WTC11 (cell line): ENCODE data around the gene EPSTI1. TPM values are rescaled to one million over a fixed set of nuclear protein-coding genes. Genes with fewer than 3 reads are reported as not detected.

Experiments
- ATAC-seq: fragments of 200-7000 bp; cut with Tn5 transposase; 2 replicates; pipeline ENCODE4 v1.10.0; 2021; ENCODE audit warnings: mild to moderate bottlenecking, moderate library complexity
- CTCF ChIA-PET: fragments of 300-600 bp; sonication (Branson Sonifier 250); formaldehyde crosslinking; loops from one replicate; lab custom pipeline; 2021; ENCODE audit warnings: antibody characterized with exemption; lab: Charles Lee
- POLR2A ChIA-PET: fragments of 350-600 bp; sonication (Branson Sonifier 250); formaldehyde crosslinking; loops from one replicate; lab custom pipeline; 2021; ENCODE audit warnings: antibody characterized with exemption; lab: Charles Lee
- DNase-seq: peaks from one replicate; pipeline ENCODE4 v3.0.0; 2021; ENCODE audit warnings: low spot score
- H3K27ac Mint-ChIP-seq: 2 replicates; pipeline ENCODE4 v1.8.0; 2021; ENCODE audit warnings: mixed read lengths
- H3K27me3 Mint-ChIP-seq: 2 replicates; pipeline ENCODE4 v1.8.0; 2021; ENCODE audit warnings: low read depth, mild to moderate bottlenecking, moderate library complexity, mixed read lengths
- H3K36me3 Mint-ChIP-seq: 2 replicates; pipeline ENCODE4 v1.8.0; 2021; ENCODE audit warnings: mixed read lengths
- H3K4me1 Mint-ChIP-seq: 2 replicates; pipeline ENCODE4 v1.8.0; 2022; ENCODE audit warnings: mixed read lengths
- H3K4me3 Mint-ChIP-seq: 2 replicates; pipeline ENCODE4 v1.8.0; 2021; ENCODE audit warnings: mild to moderate bottlenecking, moderate library complexity, mixed read lengths
- H3K9me3 Mint-ChIP-seq: 2 replicates; pipeline ENCODE4 v1.8.0; 2021; ENCODE audit warnings: mixed read lengths
- AFF4 ChIP-seq: sonication (generic); formaldehyde crosslinking; IDR thresholded peaks from 2 replicates; pipeline ENCODE4 v1.8.1; 2023; ENCODE audit warnings: mild to moderate bottlenecking, missing genetic modification reagents, borderline replicate concordance
- CBFB ChIP-seq: sonication (generic); formaldehyde crosslinking; IDR thresholded peaks from 2 replicates; pipeline ENCODE4 v1.8.1; 2022; ENCODE audit warnings: mild to moderate bottlenecking, low read depth, missing genetic modification reagents
- GRHL2 ChIP-seq: fragments of 250-450 bp; sonication (Bioruptor Pico); IDR thresholded peaks from 2 replicates; pipeline ENCODE4 v1.8.0; 2022; ENCODE audit warnings: mild to moderate bottlenecking, moderate library complexity; ENCODE audit not compliant: insufficient replicate concordance, severe bottlenecking
- JUN ChIP-seq: sonication (generic); formaldehyde crosslinking; IDR thresholded peaks from 2 replicates; pipeline ENCODE4 v1.8.0; 2023; ENCODE audit warnings: mild to moderate bottlenecking, missing genetic modification reagents
- MAX ChIP-seq: sonication (generic); formaldehyde crosslinking; IDR thresholded peaks from 2 replicates; pipeline ENCODE4 v1.8.0; 2022; ENCODE audit warnings: mild to moderate bottlenecking, missing genetic modification reagents
- NFE2L1 ChIP-seq: sonication (generic); formaldehyde crosslinking; IDR thresholded peaks from 2 replicates; pipeline ENCODE4 v1.8.1; 2023; ENCODE audit warnings: missing genetic modification reagents
- NR1H2 ChIP-seq: sonication (generic); formaldehyde crosslinking; IDR thresholded peaks from 2 replicates; pipeline ENCODE4 v1.9.0; 2021; ENCODE audit warnings: mild to moderate bottlenecking, moderate library complexity, missing genetic modification reagents
- NR2C2 ChIP-seq: sonication (generic); formaldehyde crosslinking; IDR thresholded peaks from 2 replicates; pipeline ENCODE4 v1.8.0; 2022; ENCODE audit warnings: mild to moderate bottlenecking, missing genetic modification reagents
- STAT6 ChIP-seq: sonication (generic); formaldehyde crosslinking; conservative IDR thresholded peaks from 2 replicates; pipeline ENCODE4 v1.8.1; 2023; ENCODE audit warnings: mild to moderate bottlenecking, low read depth, missing genetic modification reagents, moderate library complexity
- TCF7 ChIP-seq: sonication (generic); formaldehyde crosslinking; IDR thresholded peaks from 2 replicates; pipeline ENCODE4 v1.8.0; 2022; ENCODE audit warnings: mild to moderate bottlenecking, low read depth, missing genetic modification reagents, moderate library complexity
- USF2 ChIP-seq: sonication (generic); formaldehyde crosslinking; IDR thresholded peaks from 2 replicates; pipeline ENCODE4 v1.8.1; 2023; ENCODE audit warnings: mild to moderate bottlenecking, missing genetic modification reagents, moderate library complexity
- ZBTB21 ChIP-seq: sonication (generic); formaldehyde crosslinking; IDR thresholded peaks from 2 replicates; pipeline ENCODE4 v1.8.1; 2023; ENCODE audit warnings: mild to moderate bottlenecking, missing genetic modification reagents, borderline replicate concordance
- ZBTB43 ChIP-seq: sonication (generic); formaldehyde crosslinking; IDR thresholded peaks from 2 replicates; pipeline ENCODE4 v1.8.1; 2023; ENCODE audit warnings: mild to moderate bottlenecking, missing genetic modification reagents
- ZNF121 ChIP-seq: sonication (generic); formaldehyde crosslinking; IDR thresholded peaks from 2 replicates; pipeline ENCODE4 v1.8.0; 2023; ENCODE audit warnings: missing genetic modification reagents
- ZNF232 ChIP-seq: sonication (generic); formaldehyde crosslinking; IDR thresholded peaks from 2 replicates; pipeline ENCODE4 v1.8.0; 2022; ENCODE audit warnings: mild to moderate bottlenecking, missing genetic modification reagents
- ZNF317 ChIP-seq: sonication (generic); formaldehyde crosslinking; IDR thresholded peaks from 2 replicates; pipeline ENCODE4 v1.8.1; 2023; ENCODE audit warnings: low read depth, mild to moderate bottlenecking, moderate library complexity, missing genetic modification reagents, borderline replicate concordance
- ZNF396 ChIP-seq: fragments of 250-450 bp; sonication (Bioruptor Pico); IDR thresholded peaks from 2 replicates; pipeline ENCODE4 v1.8.0; 2021; ENCODE audit warnings: mild to moderate bottlenecking, moderate library complexity, borderline replicate concordance
- ZNF416 ChIP-seq: fragments of 250-450 bp; sonication (Bioruptor Pico); IDR thresholded peaks from 2 replicates; pipeline ENCODE4 v1.9.0; 2021; ENCODE audit warnings: mild to moderate bottlenecking, inconsistent platforms
- ZNF671 ChIP-seq: fragments of 250-450 bp; sonication (Bioruptor Pico); IDR thresholded peaks from 2 replicates; pipeline ENCODE4 v1.8.0; 2021; ENCODE audit warnings: mild to moderate bottlenecking
- total RNA-seq: library from RNA; stranded (reverse); gene quantifications from 3 replicates; pipeline ENCODE4 v1.2.3, GENCODE V29; 2021

The EPSTI1 gene
- total RNA-seq, 1 experiment from 2014 or later = 2.1 TPM

GRCh38 chr13:42883142-42883541, 108.9 kb downstream of the EPSTI1 start (continued):
- TF ChIP-seq STAT6 (CRISPR knock-in tag) = no peak
- TF ChIP-seq USF2 (CRISPR knock-in tag) = no peak
- no peak for TF ChIP-seq NR2C2 (CRISPR knock-in tag)

GRCh38 chr13:42880056-42880605, 111.9 kb downstream of the EPSTI1 start:
- Mint-ChIP-seq H3K36me3 (peaks cover 6% of the 10 kb centered on the region), H3K9me3 (peaks cover 9% of the 10 kb centered on the region; the same call in 1 of the 2 replicates)
- ATAC-seq (no peak), DNase-seq (no peak)
- POLR2A ChIA-PET = no interaction called here
- no peak for TF ChIP-seq CBFB (CRISPR knock-in tag)
- no peak for TF ChIP-seq JUN
- no peak for TF ChIP-seq ZNF396
- TF ChIP-seq AFF4 = no peak
- no peak for TF ChIP-seq ZBTB43 (CRISPR knock-in tag)
- no peak for TF ChIP-seq MAX (CRISPR knock-in tag)
- TF ChIP-seq ZNF317 (CRISPR knock-in tag) = no peak
- TF ChIP-seq TCF7 = no peak
- no peak for TF ChIP-seq NFE2L1
- TF ChIP-seq ZNF416 = no peak
- no peak for TF ChIP-seq NR1H2 (CRISPR knock-in tag)
- no peak for TF ChIP-seq ZNF232
- no peak for TF ChIP-seq ZBTB21 (CRISPR knock-in tag)
- TF ChIP-seq GRHL2 = no peak
- no peak for TF ChIP-seq ZNF121
- no peak for TF ChIP-seq STAT6 (CRISPR knock-in tag)
- no peak for TF ChIP-seq ZNF671
- TF ChIP-seq, all 79 proteins: peak for 0
- Mint-ChIP-seq H3K27ac (no peak overlapping the region), H3K27me3 (peaks cover 19% of the 10 kb centered on the region), H3K4me3 (no peak overlapping the region), H3K4me1 (peaks cover 54% of the 10 kb centered on the region)
- CTCF ChIA-PET = no interaction called here
